Activated CD8-positive, alpha-beta T cell treated with anti-CD3 and anti-CD28 coated beads for 36 hours (primary cell): ENCODE data around the gene AREG. TPM values are rescaled to one million over a fixed set of nuclear protein-coding genes. Genes with fewer than 3 reads are reported as not detected.

Experiments
- ATAC-seq: fragments of 200-7000 bp; cut with Tn5 transposase; one replicate; pipeline ENCODE4 v1.10.0; 2021; ENCODE audit warnings: mild to moderate bottlenecking, moderate library complexity
- CTCF ChIA-PET: fragments of 350-600 bp; sonication (Branson Sonifier 250); formaldehyde crosslinking; loops from one replicate; lab custom pipeline; 2021; ENCODE audit warnings: antibody characterized with exemption; lab: Charles Lee
- POLR2A ChIA-PET: fragments of 350-600 bp; sonication (Branson Sonifier 250); formaldehyde crosslinking; loops from one replicate; lab custom pipeline; 2021; ENCODE audit warnings: antibody characterized with exemption; lab: Charles Lee
- DNase-seq: peaks from one replicate; pipeline ENCODE4 v3.0.0-alpha.2; 2020
- H3K27ac Mint-ChIP-seq: one replicate; pipeline ENCODE4 v1.8.0; 2021; ENCODE audit warnings: mild to moderate bottlenecking, mixed read lengths
- H3K27me3 Mint-ChIP-seq: one replicate; pipeline ENCODE4 v1.8.0; 2021; ENCODE audit warnings: mixed read lengths
- H3K36me3 Mint-ChIP-seq: one replicate; pipeline ENCODE4 v1.8.0; 2021; ENCODE audit warnings: low read depth, mixed read lengths
- H3K4me1 Mint-ChIP-seq: one replicate; pipeline ENCODE4 v1.8.0; 2021; ENCODE audit warnings: low read depth, mixed read lengths
- H3K4me3 Mint-ChIP-seq: one replicate; pipeline ENCODE4 v1.8.0; 2021; ENCODE audit warnings: mild to moderate bottlenecking, moderate library complexity, mixed read lengths
- H3K9me3 Mint-ChIP-seq: one replicate; pipeline ENCODE4 v1.8.0; 2021; ENCODE audit warnings: mixed read lengths
- CTCF ChIP-seq: fragments of 200-600 bp; IDR thresholded peaks from one replicate; pipeline ENCODE4 v1.8.0; 2022; ENCODE audit warnings: antibody characterized with exemption, mild to moderate bottlenecking
- intact Hi-C: fragments of 100-400 bp; cut with micrococcal nuclease; formaldehyde crosslinking; loops from one replicate; pipeline ENCODE4 v1.10.0; 2022
- total RNA-seq, 2 experiments: library from RNA; stranded (reverse); gene quantifications; one replicate each; pipeline ENCODE4 v1.2.3, GENCODE V29; 2021

AREG gene
- total RNA-seq, 2 experiments from 2014 or later = 0.67 to 0.99 TPM

- peaks cover 4% of the 10 kb centered on the region for H3K4me1 Mint-ChIP-seq
- H3K27me3 Mint-ChIP-seq = peaks cover 4% of the 10 kb centered on the region
- intact Hi-C loops = no loop called here
- no peak overlapping the region for H3K27ac Mint-ChIP-seq
- ChIA-PET CTCF (no interaction called here), POLR2A (no interaction called here)
- no peaks in the 10 kb centered on the region for H3K9me3 Mint-ChIP-seq
- ATAC-seq (no peak), DNase-seq (no peak)
- no peak for TF ChIP-seq CTCF
- H3K36me3 Mint-ChIP-seq = no peaks in the 10 kb centered on the region
- no peak overlapping the region for H3K4me3 Mint-ChIP-seq
Measured at GRCh38 chr4:74487771-74488170, 42.8 kb downstream of the AREG start.

- intact Hi-C loops = no loop called here
- no peak for TF ChIP-seq CTCF
- Mint-ChIP-seq H3K4me1 (no peaks in the 10 kb centered on the region), H3K27me3 (no peaks in the 10 kb centered on the region), H3K9me3 (no peaks in the 10 kb centered on the region), H3K36me3 (no peaks in the 10 kb centered on the region), H3K27ac (no peak overlapping the region), H3K4me3 (no peak overlapping the region)
- DNase-seq (no peak), ATAC-seq (no peak)
- POLR2A ChIA-PET = no interaction called here
- CTCF ChIA-PET = interaction anchor here (0.9 kb wide), 1 partner anchor 9 kb away, joined by 4 read pairs; no protein-coding TSS in a partner anchor
Measured at GRCh38 chr4:74490736-74491135, 45.8 kb downstream of the AREG start.

GRCh38 chr4:74499986-74500781 lies 55.2 kb downstream of the AREG start:
- no peaks in the 10 kb centered on the region for H3K4me1 Mint-ChIP-seq
- no peaks in the 10 kb centered on the region for H3K36me3 Mint-ChIP-seq
- no peak overlapping the region for H3K27ac Mint-ChIP-seq
- no peaks in the 10 kb centered on the region for H3K9me3 Mint-ChIP-seq
- ATAC-seq = no peak
- no peak for DNase-seq
- H3K4me3 Mint-ChIP-seq = no peak overlapping the region
- no peak for TF ChIP-seq CTCF
- intact Hi-C loops = no loop called here
- CTCF ChIA-PET = interaction anchor here (1.3 kb wide), 1 partner anchor 33 kb away, joined by 3 read pairs; no protein-coding TSS in a partner anchor
- POLR2A ChIA-PET = no interaction called here
- peaks cover 7% of the 10 kb centered on the region for H3K27me3 Mint-ChIP-seq

GRCh38 chr4:74501579-74501978 lies 56.6 kb downstream of the AREG start:
- POLR2A ChIA-PET = no interaction called here
- H3K9me3 Mint-ChIP-seq = no peaks in the 10 kb centered on the region
- no peak for TF ChIP-seq CTCF
- no peak overlapping the region for H3K4me3 Mint-ChIP-seq
- intact Hi-C loops = no loop called here
- no peak overlapping the region for H3K27ac Mint-ChIP-seq
- DNase-seq = no peak
- H3K36me3 Mint-ChIP-seq = no peaks in the 10 kb centered on the region
- peaks cover 7% of the 10 kb centered on the region for H3K27me3 Mint-ChIP-seq
- H3K4me1 Mint-ChIP-seq = no peaks in the 10 kb centered on the region
- CTCF ChIA-PET = interaction anchor here (1.2 kb wide), 1 partner anchor 18 kb away, joined by 3 read pairs; no protein-coding TSS in a partner anchor
- ATAC-seq = no peak

- no peaks in the 10 kb centered on the region for H3K4me1 Mint-ChIP-seq
- H3K9me3 Mint-ChIP-seq = no peaks in the 10 kb centered on the region
- ChIA-PET CTCF (no interaction called here), POLR2A (no interaction called here)
- no peak for DNase-seq
- no peak for TF ChIP-seq CTCF
- ATAC-seq = no peak
- H3K4me3 Mint-ChIP-seq = no peak overlapping the region
- intact Hi-C loops = no loop called here
- no peaks in the 10 kb centered on the region for H3K36me3 Mint-ChIP-seq
- H3K27ac Mint-ChIP-seq = no peak overlapping the region
- peaks cover 4% of the 10 kb centered on the region for H3K27me3 Mint-ChIP-seq
Measured at GRCh38 chr4:74503580-74503979, 58.6 kb downstream of the AREG start.
